Renal cortical epithelial cell (primary cell): ENCODE measurements around the gene FMO5. TPM values are rescaled to one million over a fixed set of nuclear protein-coding genes. Genes with fewer than 3 reads are reported as not detected.
"Not testable (repeated sequence)": the region's sequence is repeated elsewhere in the genome, so short reads cannot be mapped to it uniquely, and the experiment has no call there.

Source experiments
- DNase-seq: peaks from one replicate; pipeline ENCODE4 v3.0.0-alpha.2; 2011; ENCODE audit warnings: low read depth
- total RNA-seq: library from RNA; depleted of rRNA; stranded (reverse); fragments of >200 nt; gene quantifications from 2 replicates; pipeline ENCODE4 v1.2.3, GENCODE V29; 2014

Gene FMO5
- total RNA-seq, 1 donor from 2014 or later = 4.7 TPM

GRCh38 chr1:147207192-147207591, 17.9 kb downstream of the FMO5 start:
- no peak for DNase-seq

- no peak for DNase-seq
Observed at GRCh38 chr1:147204080-147204479, 21.1 kb downstream of the FMO5 start.

- no peak for DNase-seq
Observed at GRCh38 chr1:147202576-147202975, 22.6 kb downstream of the FMO5 start.

GRCh38 chr1:147201786-147202185, 23.4 kb downstream of the FMO5 start:
- no peak for DNase-seq

GRCh38 chr1:147201276-147201675, 23.9 kb downstream of the FMO5 start:
- DNase-seq = peak; percentile 16

GRCh38 chr1:147197324-147197723, 27.8 kb downstream of the FMO5 start:
- DNase-seq = not testable (repeated sequence)

GRCh38 chr1:147189514-147189913, 35.6 kb downstream of the FMO5 start:
- no peak for DNase-seq

GRCh38 chr1:147185432-147185831, 39.7 kb downstream of the FMO5 start:
- DNase-seq = no peak

GRCh38 chr1:147177611-147178380, 47.3 kb downstream of the FMO5 start:
- DNase-seq = peak; percentile 61

GRCh38 chr1:147172168-147173016, 52.7 kb downstream of the FMO5 start, which contains the start of gene PRKAB2:
Gene PRKAB2, minus strand, starts transcription at chr1:147172470. Its CDS starts 326 bp downstream, at chr1:147172144.
- peak; percentile 90 for DNase-seq

- peak; percentile 11 for DNase-seq
Observed at GRCh38 chr1:147171399-147172167, 53.6 kb downstream of the FMO5 start.

- no peak for DNase-seq
Observed at GRCh38 chr1:147169840-147170674, 55.1 kb downstream of the FMO5 start.

- no peak for DNase-seq
Observed at GRCh38 chr1:147169171-147169570, 56.0 kb downstream of the FMO5 start.

GRCh38 chr1:147168626-147169058, 56.5 kb downstream of the FMO5 start:
- DNase-seq = peak; percentile 73

GRCh38 chr1:147167365-147167764, 57.8 kb downstream of the FMO5 start:
- DNase-seq = peak; percentile 99

- no peak for DNase-seq
Observed at GRCh38 chr1:147163019-147163418, 62.1 kb downstream of the FMO5 start.

GRCh38 chr1:147162093-147162492, 63.0 kb downstream of the FMO5 start:
- DNase-seq = no peak

GRCh38 chr1:147157116-147157515, 68.0 kb downstream of the FMO5 start:
- not testable (repeated sequence) for DNase-seq

GRCh38 chr1:147156642-147157041, 68.5 kb downstream of the FMO5 start:
- DNase-seq = no peak

GRCh38 chr1:147152772-147153171, 72.4 kb downstream of the FMO5 start:
- no peak for DNase-seq

GRCh38 chr1:147151244-147151643, 73.9 kb downstream of the FMO5 start:
- no peak for DNase-seq
